ENCODE measurements around the gene PEA15. TPM values are rescaled to one million over a fixed set of nuclear protein-coding genes. Genes with fewer than 3 reads are reported as not detected.

The PEA15 gene
- total and polyA plus RNA-seq, 2 donors (not counting 3 experiments of a cell fraction or from before 2014, with no cell fraction given), result 250 to 304 TPM

- FAIRE-seq (peak; percentile 88), DNase-seq (ENCODE audit: low read depth, low spot score) (peak; percentile 87)
- Histone ChIP-seq H3K9me1 (replicated peaks; ENCODE audit: control insufficient read depth, extremely low read depth, insufficient read depth, low read length) (no peaks in the 10 kb centered on the region), H3K9ac (replicated peaks; ENCODE audit: extremely low read depth, insufficient read depth, low read length) (peak overlapping the region; percentile 87), H3K36me3 (ENCODE audit: control insufficient read depth in 2 of 2, extremely low read depth in 1 of 2, insufficient read depth in 2 of 2, low read length in 2 of 2) (no peaks in the 10 kb centered on the region), H4K20me1 (replicated peaks; ENCODE audit: control insufficient read depth, extremely low read depth, insufficient read depth, low read length) (no peaks in the 10 kb centered on the region), H3K4me1 (ENCODE audit: control insufficient read depth, extremely low read depth, insufficient read depth, low read length) (peaks cover 15% of the 10 kb centered on the region), H3K79me2 (ENCODE audit: control insufficient read depth, insufficient read depth, low read length) (peaks cover 27% of the 10 kb centered on the region), H3K27ac (ENCODE audit: insufficient read depth, low read depth, low read length) (peak overlapping the region; percentile 74), H3K27me3 (ENCODE audit: control insufficient read depth in 2 of 2, insufficient read depth in 2 of 2, low read length in 2 of 2) (no peaks in the 10 kb centered on the region), H3K4me3 (replicated peaks in 1 of 3; ENCODE audit: insufficient read depth in 1 of 3, low read depth in 1 of 3, low read length in 3 of 3) (peak overlapping the region in 2 of 3 experiments; percentile 64 to 87), H3K9me3 (replicated peaks; ENCODE audit: control insufficient read depth, insufficient read depth, low read length) (no peaks in the 10 kb centered on the region), H3K4me2 (ENCODE audit: insufficient read depth, low read length) (peak overlapping the region; percentile 80), H2AFZ (ENCODE audit: low read depth, low read length) (no peak overlapping the region)
- no TSS peak for BruUV-seq (replicated peaks)
- ChIA-PET POLR2A (interaction anchor here (0.6 to 1.2 kb wide), 3 partner anchors 9 to 52 kb away, joined by 3 to 6 read pairs (median 3); partner anchors contain the start of gene PEX19), CTCF (interaction anchor here (0.8 to 2.5 kb wide), 10 partner anchors 9 to 159 kb away, joined by 3 to 27 read pairs (median 4); partner anchors contain the start of genes CASQ1 and PEX19)
- intact Hi-C loops (cut with micrococcal nuclease) (loop anchor here (1.0 kb wide), 2 partner anchors 25 to 52 kb away; partner anchors contain the start of gene PEX19), dilution Hi-C loops (cut with MboI; ENCODE audit: extremely low pct_ligation_motif_present, low sequenced_read_pairs) (no loop called here)
- TF ChIP-seq POLR2A (IDR thresholded peaks at IDR 0.05; ENCODE audit: low read depth, low read length), result no peak
These were observed 55.5 kb downstream of the PEA15 start for GRCh38 chr1:160260406-160261382.

GRCh38 chr1:160261556-160261892 lies 56.3 kb downstream of the PEA15 start:
- FAIRE-seq, result no peak
- intact Hi-C loops (cut with micrococcal nuclease) (loop anchor here (1.0 kb wide), 2 partner anchors 24 to 53 kb away; partner anchors contain the start of gene PEX19), dilution Hi-C loops (cut with MboI; ENCODE audit: extremely low pct_ligation_motif_present, low sequenced_read_pairs) (no loop called here)

More at GRCh38 chr1:160261556-160261892, 56.3 kb downstream of the PEA15 start:
- H3K4me2 ChIP-seq (ENCODE audit: insufficient read depth, low read length), result peak overlapping the region; percentile 80
- H3K36me3 ChIP-seq (ENCODE audit: control insufficient read depth in 2 of 2, extremely low read depth in 1 of 2, insufficient read depth in 2 of 2, low read length in 2 of 2), result no peaks in the 10 kb centered on the region
- H3K4me3 ChIP-seq (replicated peaks in 1 of 3; ENCODE audit: insufficient read depth in 1 of 3, low read depth in 1 of 3, low read length in 3 of 3), result peak overlapping the region; percentile 27 to 87 (median 64)
- no peaks in the 10 kb centered on the region for H3K9me1 ChIP-seq (replicated peaks; ENCODE audit: control insufficient read depth, extremely low read depth, insufficient read depth, low read length)
- peak overlapping the region; percentile 74 for H3K27ac ChIP-seq (ENCODE audit: insufficient read depth, low read depth, low read length)
- TF ChIP-seq FOS (IDR thresholded peaks at IDR 0.05; ENCODE audit: borderline replicate concordance, insufficient read depth, low read length) (peak; percentile 15), POLR2AphosphoS5 (IDR thresholded peaks at IDR 0.05; ENCODE audit: insufficient read depth, low read depth, low read length) (no peak)
- no peaks in the 10 kb centered on the region for H4K20me1 ChIP-seq (replicated peaks; ENCODE audit: control insufficient read depth, extremely low read depth, insufficient read depth, low read length)
- H3K9me3 ChIP-seq (replicated peaks; ENCODE audit: control insufficient read depth, insufficient read depth, low read length), result no peaks in the 10 kb centered on the region
- ChIA-PET CTCF (interaction anchor here (0.8 to 2.5 kb wide), 10 partner anchors 8 to 160 kb away, joined by 3 to 27 read pairs (median 6); partner anchors contain the start of genes CASQ1 and PEX19), POLR2A (interaction anchor here (0.6 to 1.2 kb wide), 2 partner anchors 10 to 33 kb away, joined by 4 to 6 read pairs; no protein-coding TSS in a partner anchor)
- peaks cover 15% of the 10 kb centered on the region for H3K4me1 ChIP-seq (ENCODE audit: control insufficient read depth, extremely low read depth, insufficient read depth, low read length)
- BruUV-seq (replicated peaks), result no TSS peak
- no peak overlapping the region for H2AFZ ChIP-seq (ENCODE audit: low read depth, low read length)
- peaks cover 27% of the 10 kb centered on the region for H3K79me2 ChIP-seq (ENCODE audit: control insufficient read depth, insufficient read depth, low read length)
- DNase-seq (ENCODE audit: low read depth, low spot score), result peak; percentile 85
- peak overlapping the region; percentile 87 for H3K9ac ChIP-seq (replicated peaks; ENCODE audit: extremely low read depth, insufficient read depth, low read length)
- no peaks in the 10 kb centered on the region for H3K27me3 ChIP-seq (ENCODE audit: control insufficient read depth in 2 of 2, insufficient read depth in 2 of 2, low read length in 2 of 2)

Data from endothelial cell of umbilical vein (primary cell).